Endothelial cell of umbilical vein (primary cell): ENCODE results near the gene COL6A2. TPM values are rescaled to one million over a fixed set of nuclear protein-coding genes. Genes with fewer than 3 reads are reported as not detected.
"Not testable (repeated sequence)": the region's sequence is repeated elsewhere in the genome, so short reads cannot be mapped to it uniquely, and the experiment has no call there.

ENCODE experiments used
- BruUV-seq: library from RNA; stranded (reverse); fragments of 400-500 nt; replicated peaks from 2 replicates; lab custom pipeline; 2021; lab: Mats Ljungman, UMichigan
- CTCF ChIA-PET: fragments of 300-600, 350-600 bp; sonication (Branson Sonifier 250); formaldehyde crosslinking; loops from one replicate; lab custom pipeline; 2021; ENCODE audit warnings: antibody characterized with exemption, inconsistent platforms; lab: Charles Lee
- POLR2A ChIA-PET: fragments of 300-600, 350-600 bp; sonication (Branson Sonifier 250); formaldehyde crosslinking; loops from one replicate; lab custom pipeline; 2021; ENCODE audit warnings: antibody characterized with exemption, inconsistent platforms; lab: Charles Lee
- DNase-seq: peaks from one replicate; pipeline ENCODE4 v3.0.0-alpha.2; 2011; ENCODE audit warnings: low read depth, low spot score
- FAIRE-seq: peaks from 2 replicates; lab custom pipeline; 2011; peaks lifted over from hg19 to GRCh38; lab: Jason Lieb, UNC
- H2AFZ ChIP-seq: 2 replicates; pipeline ENCODE4 v1.6.0; 2012; ENCODE audit warnings: low read depth, low read length, control low read depth, inconsistent platforms
- H3K27ac ChIP-seq: 2 replicates; pipeline ENCODE4 v1.5.1; 2011; ENCODE audit warnings: low read depth, mild to moderate bottlenecking, control low read depth, low read length, moderate library complexity; ENCODE audit not compliant: insufficient read depth
- H3K27me3 ChIP-seq, 2 experiments: 2 replicates each; pipeline versions ENCODE4 v1.6.0 to v1.6.1; 2011; ENCODE audit warnings: low read length in 2 of 2, mixed read lengths in 1 of 2; ENCODE audit not compliant: control insufficient read depth in 2 of 2, insufficient read depth in 2 of 2
- H3K36me3 ChIP-seq, 2 experiments: 2 replicates in 1 of 2; 3 replicates in 1 of 2; pipeline ENCODE4 v1.5.1; 2011; ENCODE audit warnings: low read length in 2 of 2, mild to moderate bottlenecking in 1 of 2, moderate library complexity in 1 of 2; ENCODE audit not compliant: control insufficient read depth in 2 of 2, insufficient read depth in 2 of 2; ENCODE audit errors: extremely low read depth in 1 of 2
- H3K4me1 ChIP-seq: 3 replicates; pipeline ENCODE4 v1.5.1; 2011; ENCODE audit warnings: mild to moderate bottlenecking, low read length; ENCODE audit not compliant: control insufficient read depth, insufficient read depth; ENCODE audit errors: extremely low read depth
- H3K4me2 ChIP-seq: 2 replicates; pipeline ENCODE4 v1.6.1; 2011; ENCODE audit warnings: low read length, control low read depth, mixed read lengths; ENCODE audit not compliant: insufficient read depth
- H3K4me3 ChIP-seq, 3 experiments: fragments of 200-600 bp in 1 of 3; sonication (generic), shearing (Covaris generic) in 1 of 3; replicated peaks in 1 of 3; 2 replicates each; pipeline ENCODE4 v1.5.1; 2011 to 2016; ENCODE audit warnings: control low read depth in 3 of 3, low read length in 3 of 3, mild to moderate bottlenecking in 2 of 3, inconsistent platforms in 1 of 3, low read depth in 1 of 3, moderate library complexity in 1 of 3; ENCODE audit not compliant: insufficient read depth in 1 of 3
- H3K79me2 ChIP-seq: 2 replicates; pipeline ENCODE4 v1.6.0; 2012; ENCODE audit warnings: low read length, inconsistent platforms; ENCODE audit not compliant: control insufficient read depth, insufficient read depth
- H3K9ac ChIP-seq: replicated peaks from 2 replicates; pipeline ENCODE3; 2011; ENCODE audit warnings: low read length, control low read depth; ENCODE audit not compliant: insufficient read depth; ENCODE audit errors: extremely low read depth
- H3K9me1 ChIP-seq: replicated peaks from 3 replicates; pipeline ENCODE4 v1.6.0; 2011; ENCODE audit warnings: mild to moderate bottlenecking, low read length; ENCODE audit not compliant: control insufficient read depth, insufficient read depth; ENCODE audit errors: extremely low read depth
- H3K9me3 ChIP-seq: replicated peaks from 2 replicates; pipeline ENCODE4 v1.5.1; 2012; ENCODE audit warnings: low read length, inconsistent platforms; ENCODE audit not compliant: control insufficient read depth, insufficient read depth
- H4K20me1 ChIP-seq: replicated peaks from 2 replicates; pipeline ENCODE3; 2011; ENCODE audit warnings: mild to moderate bottlenecking, low read length; ENCODE audit not compliant: control insufficient read depth, insufficient read depth; ENCODE audit errors: extremely low read depth
- GATA2 ChIP-seq: IDR thresholded peaks from 2 replicates; pipeline ENCODE4 v1.7.0; 2011; ENCODE audit warnings: low read depth, mild to moderate bottlenecking, moderate library complexity, mixed read lengths, low read length; ENCODE audit not compliant: insufficient read length, insufficient read depth
- POLR2AphosphoS5 ChIP-seq: IDR thresholded peaks from 2 replicates; pipeline ENCODE4 v1.6.1; 2012; ENCODE audit warnings: low read depth, mild to moderate bottlenecking, control low read depth, low read length, moderate library complexity; ENCODE audit not compliant: insufficient read depth
- dilution Hi-C: fragments of 300-500 bp; cut with MboI; formaldehyde crosslinking; loops from one replicate; pipeline ENCODE4 v1.15.0; 2019; ENCODE audit warnings: low sequenced_read_pairs; ENCODE audit not compliant: extremely low pct_ligation_motif_present
- intact Hi-C: fragments of 100-400 bp; cut with micrococcal nuclease; formaldehyde crosslinking; loops from one replicate; pipeline ENCODE4 v1.10.0; 2022
- polyA plus RNA-seq, 4 experiments: library from polyadenylated mRNA; depleted of rRNA in 3 of 4; stranded (reverse) in 3 of 4; unstranded in 1 of 4; fragments of >200 nt; gene quantifications; 2 replicates each; pipeline versions ENCODE4 v1.2.1 to v1.2.3, GENCODE V29; 2011 to 2012; ENCODE audit warnings: missing spikeins in 1 of 4
- total RNA-seq: library from RNA; stranded (reverse); gene quantifications from 2 replicates; pipeline ENCODE4 v1.2.3, GENCODE V29; 2021
- TF ChIP-seq, protein P1 (sequence below), 2 donors: IDR thresholded peaks; 1 replicate in 1 of 2; 2 replicates in 1 of 2; pipeline ENCODE4 v1.5.1; 2011; ENCODE audit warnings: low read length in 2 of 2, mild to moderate bottlenecking in 2 of 2, moderate library complexity in 2 of 2, control low read depth in 1 of 2, inconsistent platforms in 1 of 2, low read depth in 1 of 2; ENCODE audit not compliant: insufficient read depth in 1 of 2; ENCODE audit errors: extremely low read depth in 1 of 2

Gene COL6A2
- total and polyA plus RNA-seq, 2 donors (not counting 3 experiments of a cell fraction or from before 2014, with no cell fraction given): 3.4 to 6.1 TPM

DNA sequence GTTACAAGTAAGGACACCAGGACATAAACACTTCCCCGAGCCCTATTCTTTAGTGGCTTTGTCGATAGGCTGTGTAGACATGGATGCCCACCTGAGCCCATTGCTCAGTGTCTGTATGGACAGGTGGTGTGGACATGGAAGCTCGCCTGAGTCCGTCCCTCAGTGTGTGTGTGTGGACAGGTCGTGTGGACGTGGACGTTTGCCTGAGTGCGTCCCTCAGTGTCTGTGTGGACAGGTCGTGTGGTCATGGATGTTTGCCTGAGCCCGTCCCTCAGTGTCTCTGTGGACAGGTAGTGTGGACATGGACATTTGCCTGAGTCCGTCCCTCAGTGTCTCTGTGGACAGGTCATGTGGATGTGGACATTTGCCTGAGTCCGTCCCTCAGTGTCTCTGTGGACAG lies 38.7 kb upstream of the COL6A2 start:
- Histone ChIP-seq H2AFZ (no peak overlapping the region), H3K9ac (no peak overlapping the region), H3K9me1 (no peaks in the 10 kb centered on the region), H3K27me3 (peaks cover 1 to 2% of the 10 kb centered on the region in 2 experiments), H3K4me1 (no peaks in the 10 kb centered on the region), H3K4me3 (no peak overlapping the region), H3K27ac (no peak overlapping the region), H3K79me2 (no peaks in the 10 kb centered on the region), H3K36me3 (no peaks in the 10 kb centered on the region), H4K20me1 (no peaks in the 10 kb centered on the region), H3K4me2 (no peak overlapping the region), H3K9me3 (no peaks in the 10 kb centered on the region)
- POLR2A ChIA-PET: no interaction called here
- CTCF ChIA-PET: no interaction called here
- dilution Hi-C loops: no loop called here
- intact Hi-C loops: no loop called here
- BruUV-seq: no TSS peak
- TF ChIP-seq POLR2AphosphoS5: no peak
- TF ChIP-seq, protein P1, sequence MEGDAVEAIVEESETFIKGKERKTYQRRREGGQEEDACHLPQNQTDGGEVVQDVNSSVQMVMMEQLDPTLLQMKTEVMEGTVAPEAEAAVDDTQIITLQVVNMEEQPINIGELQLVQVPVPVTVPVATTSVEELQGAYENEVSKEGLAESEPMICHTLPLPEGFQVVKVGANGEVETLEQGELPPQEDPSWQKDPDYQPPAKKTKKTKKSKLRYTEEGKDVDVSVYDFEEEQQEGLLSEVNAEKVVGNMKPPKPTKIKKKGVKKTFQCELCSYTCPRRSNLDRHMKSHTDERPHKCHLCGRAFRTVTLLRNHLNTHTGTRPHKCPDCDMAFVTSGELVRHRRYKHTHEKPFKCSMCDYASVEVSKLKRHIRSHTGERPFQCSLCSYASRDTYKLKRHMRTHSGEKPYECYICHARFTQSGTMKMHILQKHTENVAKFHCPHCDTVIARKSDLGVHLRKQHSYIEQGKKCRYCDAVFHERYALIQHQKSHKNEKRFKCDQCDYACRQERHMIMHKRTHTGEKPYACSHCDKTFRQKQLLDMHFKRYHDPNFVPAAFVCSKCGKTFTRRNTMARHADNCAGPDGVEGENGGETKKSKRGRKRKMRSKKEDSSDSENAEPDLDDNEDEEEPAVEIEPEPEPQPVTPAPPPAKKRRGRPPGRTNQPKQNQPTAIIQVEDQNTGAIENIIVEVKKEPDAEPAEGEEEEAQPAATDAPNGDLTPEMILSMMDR (IDR thresholded peaks at IDR 0.05; ENCODE audit: extremely low read depth in 1 of 2, insufficient read depth in 1 of 2, low read depth in 1 of 2, low read length in 2 of 2): no peak
- TF ChIP-seq GATA2: no peak
- no peak for FAIRE-seq
- no peak for DNase-seq

DNA sequence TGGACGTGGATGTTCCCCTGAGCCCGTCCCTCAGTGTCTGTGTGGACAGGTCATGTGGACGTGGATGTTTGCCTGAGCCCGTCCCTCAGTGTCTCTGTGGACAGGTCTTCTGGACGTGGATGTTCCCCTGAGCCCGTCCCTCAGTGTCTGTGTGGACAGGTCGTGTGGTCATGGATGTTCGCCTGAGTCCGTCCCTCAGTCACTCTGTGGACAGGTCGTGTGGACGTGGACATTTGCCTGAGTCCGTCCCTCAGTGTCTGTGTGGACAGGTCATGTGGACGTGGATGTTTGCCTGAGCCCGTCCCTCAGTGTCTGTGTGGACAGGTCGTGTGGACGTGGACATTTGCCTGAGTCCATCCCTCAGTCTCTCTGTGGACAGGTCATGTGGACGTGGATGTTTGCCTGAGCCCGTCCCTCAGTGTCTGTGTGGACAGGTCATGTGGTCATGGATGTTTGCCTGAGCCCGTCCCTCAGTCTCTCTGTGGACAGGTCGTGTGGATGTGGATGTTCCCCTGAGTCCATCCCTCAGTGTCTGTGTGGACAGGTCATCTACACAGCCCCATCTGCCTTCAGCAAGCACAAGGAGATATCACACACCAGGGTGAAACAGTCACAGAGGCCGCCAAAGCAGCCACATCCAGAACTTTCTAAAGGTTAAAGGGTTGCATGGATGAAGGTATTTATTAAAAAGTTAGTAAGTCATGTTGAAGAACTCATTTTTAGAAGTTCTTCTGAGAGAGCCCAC lies 38.0 kb upstream of the COL6A2 start:
- H3K4me1 ChIP-seq, CTCF ChIA-PET, H3K9ac ChIP-seq, POLR2A ChIA-PET, H3K4me2 ChIP-seq, H3K27me3 ChIP-seq, H3K9me1 ChIP-seq, BruUV-seq, FAIRE-seq, H3K79me2 ChIP-seq, H3K27ac ChIP-seq, H4K20me1 ChIP-seq, intact Hi-C loops, H3K4me3 ChIP-seq, dilution Hi-C loops, H2AFZ ChIP-seq, DNase-seq, H3K9me3 ChIP-seq, H3K36me3 ChIP-seq: not testable (repeated sequence)
